Astrocyte of the spinal cord (primary cell): Measurements from ENCODE around the gene LAMTOR3.

ENCODE experiments used
- DNase-seq: peaks from one replicate; pipeline ENCODE4 v3.0.0; 2011; ENCODE audit warnings: low read depth, low spot score
- H3K4me3 ChIP-seq: 2 replicates; pipeline ENCODE4 v1.5.1; 2011; ENCODE audit warnings: low read depth, mild to moderate bottlenecking, low read length, moderate library complexity
- in situ Hi-C: cut with HindIII; loops from 2 replicates; pipeline ENCODE4 v1.10.0; 2017; ENCODE audit warnings: low sequenced_read_pairs
- TF ChIP-seq, protein P1 (sequence below): IDR thresholded peaks from 2 replicates; pipeline ENCODE4 v1.5.1; 2012; ENCODE audit warnings: low read depth, mild to moderate bottlenecking, low read length, inconsistent platforms

LAMTOR3 gene

DNA sequence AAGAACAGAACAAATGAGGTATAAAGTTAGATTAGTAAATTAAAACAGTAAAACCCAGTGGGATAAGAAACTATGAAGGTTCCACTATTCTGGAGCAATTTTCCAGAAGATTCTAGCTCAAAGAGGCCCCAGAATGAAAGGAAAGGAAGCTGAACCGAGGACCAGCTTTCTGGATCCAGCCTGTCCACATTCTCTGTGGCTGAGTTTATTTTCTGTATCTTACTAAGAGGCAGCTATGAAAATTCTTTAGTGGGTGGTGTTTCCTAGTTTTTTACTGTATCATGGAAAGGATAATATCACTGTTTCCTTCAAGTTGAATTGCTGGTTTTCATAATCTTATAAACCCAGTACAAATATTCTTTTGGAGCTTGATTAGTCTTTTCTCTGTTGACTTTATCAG is 65.8 kb downstream of the LAMTOR3 start:
- in situ Hi-C loops, result no loop called here
- DNase-seq, result no peak
- TF ChIP-seq, protein P1, sequence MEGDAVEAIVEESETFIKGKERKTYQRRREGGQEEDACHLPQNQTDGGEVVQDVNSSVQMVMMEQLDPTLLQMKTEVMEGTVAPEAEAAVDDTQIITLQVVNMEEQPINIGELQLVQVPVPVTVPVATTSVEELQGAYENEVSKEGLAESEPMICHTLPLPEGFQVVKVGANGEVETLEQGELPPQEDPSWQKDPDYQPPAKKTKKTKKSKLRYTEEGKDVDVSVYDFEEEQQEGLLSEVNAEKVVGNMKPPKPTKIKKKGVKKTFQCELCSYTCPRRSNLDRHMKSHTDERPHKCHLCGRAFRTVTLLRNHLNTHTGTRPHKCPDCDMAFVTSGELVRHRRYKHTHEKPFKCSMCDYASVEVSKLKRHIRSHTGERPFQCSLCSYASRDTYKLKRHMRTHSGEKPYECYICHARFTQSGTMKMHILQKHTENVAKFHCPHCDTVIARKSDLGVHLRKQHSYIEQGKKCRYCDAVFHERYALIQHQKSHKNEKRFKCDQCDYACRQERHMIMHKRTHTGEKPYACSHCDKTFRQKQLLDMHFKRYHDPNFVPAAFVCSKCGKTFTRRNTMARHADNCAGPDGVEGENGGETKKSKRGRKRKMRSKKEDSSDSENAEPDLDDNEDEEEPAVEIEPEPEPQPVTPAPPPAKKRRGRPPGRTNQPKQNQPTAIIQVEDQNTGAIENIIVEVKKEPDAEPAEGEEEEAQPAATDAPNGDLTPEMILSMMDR, result no peak
- no peak overlapping the region for H3K4me3 ChIP-seq
